Testis (tissue), 2 donors: ENCODE results near the gene RTP1.
"Not testable (repeated sequence)": the region's sequence is repeated elsewhere in the genome, so short reads cannot be mapped to it uniquely, and the experiment has no call there.

Experiments used
- POLR2A ChIP-seq: fragments of 450-650 bp; IDR thresholded peaks from one replicate; pipeline ENCODE4 v1.6.1; 2017; ENCODE audit warnings: antibody characterized with exemption, mild to moderate bottlenecking, moderate library complexity
- TF ChIP-seq, protein P1 (sequence below), 3 experiments: fragments of 450-650 bp in 2 of 3; fragments of 200-600 bp in 1 of 3; sonication (generic) in 1 of 3; IDR thresholded peaks; one replicate each; pipeline ENCODE4 v1.5.1; 2016 to 2019; ENCODE audit warnings: antibody characterized with exemption in 3 of 3, mild to moderate bottlenecking in 2 of 3, moderate library complexity in 1 of 3

GRCh38 chr3:187199463-187200050, 2.3 kb downstream of the RTP1 start:
- TF ChIP-seq, protein P1, sequence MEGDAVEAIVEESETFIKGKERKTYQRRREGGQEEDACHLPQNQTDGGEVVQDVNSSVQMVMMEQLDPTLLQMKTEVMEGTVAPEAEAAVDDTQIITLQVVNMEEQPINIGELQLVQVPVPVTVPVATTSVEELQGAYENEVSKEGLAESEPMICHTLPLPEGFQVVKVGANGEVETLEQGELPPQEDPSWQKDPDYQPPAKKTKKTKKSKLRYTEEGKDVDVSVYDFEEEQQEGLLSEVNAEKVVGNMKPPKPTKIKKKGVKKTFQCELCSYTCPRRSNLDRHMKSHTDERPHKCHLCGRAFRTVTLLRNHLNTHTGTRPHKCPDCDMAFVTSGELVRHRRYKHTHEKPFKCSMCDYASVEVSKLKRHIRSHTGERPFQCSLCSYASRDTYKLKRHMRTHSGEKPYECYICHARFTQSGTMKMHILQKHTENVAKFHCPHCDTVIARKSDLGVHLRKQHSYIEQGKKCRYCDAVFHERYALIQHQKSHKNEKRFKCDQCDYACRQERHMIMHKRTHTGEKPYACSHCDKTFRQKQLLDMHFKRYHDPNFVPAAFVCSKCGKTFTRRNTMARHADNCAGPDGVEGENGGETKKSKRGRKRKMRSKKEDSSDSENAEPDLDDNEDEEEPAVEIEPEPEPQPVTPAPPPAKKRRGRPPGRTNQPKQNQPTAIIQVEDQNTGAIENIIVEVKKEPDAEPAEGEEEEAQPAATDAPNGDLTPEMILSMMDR (IDR thresholded peaks at IDR 0.05): not testable (repeated sequence)
- not testable (repeated sequence) for TF ChIP-seq POLR2A
